Measurements from ENCODE around the gene PTGES2. TPM values are rescaled to one million over a fixed set of nuclear protein-coding genes. Genes with fewer than 3 reads are reported as not detected.
"Not testable (repeated sequence)": the region's sequence is repeated elsewhere in the genome, so short reads cannot be mapped to it uniquely, and the experiment has no call there.

Gene PTGES2
- polyA plus RNA-seq, 1 experiment = 91.9 TPM

DNA sequence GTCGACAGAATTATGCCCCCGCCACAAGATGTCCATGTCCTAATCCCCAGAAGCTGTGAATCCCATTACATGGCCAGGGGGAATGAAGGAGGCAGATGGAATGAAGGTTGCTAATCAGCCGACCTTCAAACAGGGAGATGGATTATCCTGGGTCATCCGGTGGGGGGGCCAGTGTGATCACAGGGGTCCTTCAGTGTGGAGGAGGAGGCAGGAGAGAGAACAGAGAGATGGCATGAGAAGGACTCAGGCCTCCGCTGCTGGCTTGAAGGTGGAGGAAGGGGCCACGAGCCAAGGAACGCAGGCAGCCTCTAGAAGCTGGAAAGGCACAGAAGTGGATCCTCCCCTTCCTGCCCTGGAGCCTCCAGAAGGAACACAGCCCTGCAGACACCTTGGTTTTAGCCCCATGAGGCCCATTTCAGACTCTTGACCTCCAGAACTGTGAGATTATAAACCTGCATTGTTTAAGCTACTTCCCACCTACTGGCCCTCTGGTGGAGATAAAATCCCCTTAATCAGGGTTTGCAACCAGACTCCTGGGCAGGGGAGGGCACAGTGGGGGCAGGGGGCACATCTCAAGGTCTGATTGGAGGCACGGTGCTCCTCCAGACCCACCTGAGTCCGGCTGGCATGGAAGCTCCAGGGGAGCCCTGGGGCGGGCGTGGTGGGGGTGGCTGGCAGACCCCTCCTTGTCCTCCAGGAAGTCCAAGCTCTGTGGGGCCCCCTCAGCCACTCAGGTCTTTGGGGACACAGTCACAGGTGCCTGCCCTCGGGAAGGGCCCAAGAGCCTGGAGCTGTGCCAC, 13.8 kb downstream of the PTGES2 start:
- ChIA-PET CTCF (interaction anchor here (0.9 to 5.4 kb wide), 4 partner anchors 11 to 171 kb away, joined by 3 to 58 read pairs (median 4); no protein-coding TSS in a partner anchor), POLR2A (no interaction called here)
- Histone ChIP-seq H3K27me3 (ENCODE audit: control insufficient read depth, insufficient read depth, low read length) (no peaks in the 10 kb centered on the region), H3K36me3 (ENCODE audit: control insufficient read depth, insufficient read depth, low read length) (peaks cover 3% of the 10 kb centered on the region; the same call in 1 of the 2 replicates), H3K4me3 (ENCODE audit: low read depth, low read length) (no peak overlapping the region)
- TF ChIP-seq, protein P1, sequence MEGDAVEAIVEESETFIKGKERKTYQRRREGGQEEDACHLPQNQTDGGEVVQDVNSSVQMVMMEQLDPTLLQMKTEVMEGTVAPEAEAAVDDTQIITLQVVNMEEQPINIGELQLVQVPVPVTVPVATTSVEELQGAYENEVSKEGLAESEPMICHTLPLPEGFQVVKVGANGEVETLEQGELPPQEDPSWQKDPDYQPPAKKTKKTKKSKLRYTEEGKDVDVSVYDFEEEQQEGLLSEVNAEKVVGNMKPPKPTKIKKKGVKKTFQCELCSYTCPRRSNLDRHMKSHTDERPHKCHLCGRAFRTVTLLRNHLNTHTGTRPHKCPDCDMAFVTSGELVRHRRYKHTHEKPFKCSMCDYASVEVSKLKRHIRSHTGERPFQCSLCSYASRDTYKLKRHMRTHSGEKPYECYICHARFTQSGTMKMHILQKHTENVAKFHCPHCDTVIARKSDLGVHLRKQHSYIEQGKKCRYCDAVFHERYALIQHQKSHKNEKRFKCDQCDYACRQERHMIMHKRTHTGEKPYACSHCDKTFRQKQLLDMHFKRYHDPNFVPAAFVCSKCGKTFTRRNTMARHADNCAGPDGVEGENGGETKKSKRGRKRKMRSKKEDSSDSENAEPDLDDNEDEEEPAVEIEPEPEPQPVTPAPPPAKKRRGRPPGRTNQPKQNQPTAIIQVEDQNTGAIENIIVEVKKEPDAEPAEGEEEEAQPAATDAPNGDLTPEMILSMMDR (IDR thresholded peaks at IDR 0.05; ENCODE audit: insufficient read depth, low read depth, low read length) = no peak
- no peak for DNase-seq (ENCODE audit: low read depth)

- H3K4me3 ChIP-seq (ENCODE audit: low read depth, low read length); H3K27me3 ChIP-seq (ENCODE audit: control insufficient read depth, insufficient read depth, low read length); POLR2A ChIA-PET; CTCF ChIA-PET; DNase-seq (ENCODE audit: low read depth): not testable (repeated sequence)
- H3K36me3 ChIP-seq (ENCODE audit: control insufficient read depth, insufficient read depth, low read length) = peaks cover 20% of the 10 kb centered on the region
These were observed 15.8 kb downstream of the PTGES2 start for GRCh38 chr9:128111726-128112125.

DNA sequence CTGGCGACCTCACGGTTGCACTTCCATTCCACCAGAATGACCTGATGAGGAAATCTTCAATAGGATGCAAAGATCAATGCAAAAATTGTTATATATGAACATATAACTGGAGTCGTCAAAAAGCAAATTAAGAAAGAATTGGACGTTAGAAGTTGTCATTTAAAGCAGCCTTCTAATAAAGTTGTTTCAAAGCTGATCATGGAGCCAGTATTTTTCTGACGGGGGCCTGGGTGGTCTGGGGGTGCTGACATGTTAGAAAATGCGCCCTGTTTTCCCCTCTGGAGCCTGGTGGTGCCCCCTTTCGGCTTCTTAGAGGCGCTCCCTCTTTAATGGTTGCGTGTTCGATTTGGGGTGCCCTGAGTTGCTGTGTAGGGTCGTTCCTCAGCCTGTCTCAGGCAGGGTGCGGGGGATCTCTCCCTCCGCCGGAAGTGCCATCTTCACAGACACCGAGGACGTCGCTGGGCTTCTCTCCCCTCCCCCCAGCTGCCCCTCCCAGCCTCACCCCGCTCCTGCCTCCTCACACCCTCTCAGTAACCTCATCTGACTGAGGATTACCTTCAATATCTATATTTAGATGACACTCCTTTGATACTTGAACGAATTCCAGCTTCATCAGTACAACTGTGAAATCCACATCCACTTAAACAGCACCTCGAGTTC, 18.3 kb downstream of the PTGES2 start:
- CTCF ChIA-PET = interaction anchor here (0.6 to 7.7 kb wide), 5 partner anchors 8 to 165 kb away, joined by 3 to 59 read pairs (median 4); no protein-coding TSS in a partner anchor
- H3K4me3 ChIP-seq (ENCODE audit: low read depth, low read length) = no peak overlapping the region
- POLR2A ChIA-PET = no interaction called here
- no peak for DNase-seq (ENCODE audit: low read depth)
- peaks cover 33% of the 10 kb centered on the region for H3K36me3 ChIP-seq (ENCODE audit: control insufficient read depth, insufficient read depth, low read length)
- TF ChIP-seq, protein P1 (IDR thresholded peaks at IDR 0.05; ENCODE audit: insufficient read depth, low read depth, low read length) = no peak
- H3K27me3 ChIP-seq (ENCODE audit: control insufficient read depth, insufficient read depth, low read length) = no peaks in the 10 kb centered on the region

GRCh38 chr9:128108269-128109049, 19.1 kb downstream of the PTGES2 start:
- peaks cover 37% of the 10 kb centered on the region for H3K36me3 ChIP-seq (ENCODE audit: control insufficient read depth, insufficient read depth, low read length)
- TF ChIP-seq, protein P1 (IDR thresholded peaks at IDR 0.05; ENCODE audit: insufficient read depth, low read depth, low read length) = no peak
- ChIA-PET CTCF (interaction anchor here (0.6 to 7.7 kb wide), 4 partner anchors 9 to 27 kb away, joined by 3 to 59 read pairs (median 6); no protein-coding TSS in a partner anchor), POLR2A (no interaction called here)
- no peak for DNase-seq (ENCODE audit: low read depth)
- H3K27me3 ChIP-seq (ENCODE audit: control insufficient read depth, insufficient read depth, low read length) = no peaks in the 10 kb centered on the region
- no peak overlapping the region for H3K4me3 ChIP-seq (ENCODE audit: low read depth, low read length)

DNA sequence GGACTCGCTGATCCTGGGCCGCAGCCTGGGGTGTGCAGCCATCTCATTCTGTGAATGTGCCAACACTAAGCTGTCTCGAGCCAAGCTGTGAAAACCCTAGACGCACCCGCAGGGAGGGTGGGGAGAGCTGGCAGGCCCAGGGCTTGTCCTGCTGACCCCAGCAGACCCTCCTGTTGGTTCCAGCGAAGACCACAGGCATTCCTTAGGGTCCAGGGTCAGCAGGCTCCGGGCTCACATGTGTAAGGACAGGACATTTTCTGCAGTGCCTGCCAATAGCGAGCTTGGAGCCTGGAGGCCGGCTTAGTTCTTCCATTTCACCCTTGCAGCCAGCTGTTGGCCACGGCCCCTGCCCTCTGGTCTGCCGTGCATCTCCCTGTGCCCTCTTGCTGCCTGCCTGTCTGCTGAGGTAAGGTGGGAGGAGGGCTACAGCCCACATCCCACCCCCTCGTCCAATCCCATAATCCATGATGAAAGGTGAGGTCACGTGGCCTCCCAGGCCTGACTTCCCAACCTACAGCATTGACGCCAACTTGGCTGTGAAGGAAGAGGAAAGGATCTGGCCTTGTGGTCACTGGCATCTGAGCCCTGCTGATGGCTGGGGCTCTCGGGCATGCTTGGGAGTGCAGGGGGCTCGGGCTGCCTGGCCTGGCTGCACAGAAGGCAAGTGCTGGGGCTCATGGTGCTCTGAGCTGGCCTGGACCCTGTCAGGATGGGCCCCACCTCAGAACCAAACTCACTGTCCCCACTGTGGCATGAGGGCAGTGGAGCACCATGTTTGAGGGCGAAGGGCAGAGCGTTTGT, 19.9 kb downstream of the PTGES2 start:
- CTCF ChIA-PET = interaction anchor here (2.7 to 7.7 kb wide), 2 partner anchors 9 to 18 kb away, joined by 9 to 59 read pairs; no protein-coding TSS in a partner anchor
- POLR2A ChIA-PET = no interaction called here

More for the DNA sequence above, 19.9 kb downstream of the PTGES2 start:
- no peaks in the 10 kb centered on the region for H3K27me3 ChIP-seq (ENCODE audit: control insufficient read depth, insufficient read depth, low read length)
- no peak overlapping the region for H3K4me3 ChIP-seq (ENCODE audit: low read depth, low read length)
- TF ChIP-seq, protein P1 (IDR thresholded peaks at IDR 0.05; ENCODE audit: insufficient read depth, low read depth, low read length) = no peak
- peaks cover 43% of the 10 kb centered on the region for H3K36me3 ChIP-seq (ENCODE audit: control insufficient read depth, insufficient read depth, low read length)
- no peak for DNase-seq (ENCODE audit: low read depth)
